ENCODE measurements around the gene TEX13A.

TEX13A gene

DNA sequence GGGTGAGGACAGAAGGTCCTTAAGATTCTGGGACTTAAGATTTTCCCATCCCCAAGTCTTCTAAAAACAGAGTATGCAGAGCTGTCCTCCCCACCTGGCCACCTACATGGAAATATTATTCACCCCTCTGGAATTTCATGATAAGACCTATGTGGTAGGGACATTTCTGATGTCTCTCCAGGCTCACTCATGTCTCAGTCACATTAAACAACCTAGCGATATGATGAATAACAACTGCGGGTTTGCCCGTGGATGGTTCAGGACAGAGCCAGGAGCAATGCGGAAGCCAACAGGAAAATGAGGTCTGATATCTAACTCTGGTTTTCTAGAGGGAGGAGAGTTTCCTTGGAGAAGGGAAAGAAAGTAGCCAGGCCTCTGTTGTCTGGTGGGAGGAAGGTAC lies 47.4 kb downstream of the TEX13A start:
- no peak for DNase-seq (ENCODE audit: low spot score)

Measured in AG20443 (cell line).